AG04450 (cell line): Measurements from ENCODE around the gene HDAC7. TPM values are rescaled to one million over a fixed set of nuclear protein-coding genes. Genes with fewer than 3 reads are reported as not detected.
A peak's percentile ranks its signal among the peaks of the same experiment; 100 is the strongest.

Experiments
- CTCF ChIA-PET: fragments of 300-600, 350-600 bp; formaldehyde crosslinking; extraction: SDS; loops from one replicate; lab custom pipeline; 2022; ENCODE audit warnings: antibody characterized with exemption, inconsistent platforms; lab: Charles Lee
- POLR2A ChIA-PET: fragments of 350-600 bp; formaldehyde crosslinking; extraction: SDS; loops from one replicate; lab custom pipeline; 2021; ENCODE audit warnings: antibody characterized with exemption, inconsistent platforms; lab: Yijun Ruan, JAX
- DNase-seq: peaks from one replicate; pipeline ENCODE4 v3.0.0-alpha.2; 2011; ENCODE audit warnings: low read depth, low spot score
- H3K27ac ChIP-seq: one replicate; pipeline ENCODE4 v1.5.1; 2012; ENCODE audit warnings: low read depth, low read length, control low read depth
- H3K27me3 ChIP-seq: one replicate; pipeline ENCODE4 v1.6.0; 2012; ENCODE audit warnings: low read length; ENCODE audit not compliant: control insufficient read depth, insufficient read depth
- H3K4me3 ChIP-seq: 2 replicates; pipeline ENCODE4 v1.5.1; 2011; ENCODE audit warnings: mild to moderate bottlenecking, low read depth, low read length, control low read depth
- H3K9me3 ChIP-seq: 2 replicates; pipeline ENCODE4 v1.5.1; 2012; ENCODE audit warnings: low read length; ENCODE audit not compliant: control insufficient read depth, insufficient read depth
- CTCF ChIP-seq: IDR thresholded peaks from 2 replicates; pipeline ENCODE4 v1.5.1; 2011; ENCODE audit warnings: low read depth, low read length, control low read depth, inconsistent platforms
- polyA plus RNA-seq: library from polyadenylated mRNA; depleted of rRNA; stranded (reverse); fragments of >200 nt; gene quantifications from 2 replicates; pipeline ENCODE4 v1.2.3, GENCODE V29; 2011

The HDAC7 gene
- polyA plus RNA-seq, 1 experiment, result 17.1 TPM

- Histone ChIP-seq H3K27ac (no peak overlapping the region), H3K4me3 (no peak overlapping the region), H3K9me3 (no peaks in the 10 kb centered on the region), H3K27me3 (no peaks in the 10 kb centered on the region)
- no peak for TF ChIP-seq CTCF
- CTCF ChIA-PET, result interaction anchor here (0.7 to 12.2 kb wide), 15 partner anchors 9 to 186 kb away, joined by 3 to 152 read pairs (median 4); partner anchors contain the start of genes ENDOU, RPAP3 and TMEM106C
- DNase-seq, result no peak
- POLR2A ChIA-PET, result interaction anchor here (0.6 kb wide), 1 partner anchor 71 kb away, joined by 4 read pairs; no protein-coding TSS in a partner anchor
Observed at GRCh38 chr12:47777741-47778558, 41.8 kb downstream of the HDAC7 start.

- POLR2A ChIA-PET, result no interaction called here
- no peaks in the 10 kb centered on the region for H3K9me3 ChIP-seq
- DNase-seq, result no peak
- TF ChIP-seq CTCF, result no peak
- CTCF ChIA-PET, result interaction anchor here (0.5 to 12.2 kb wide), 13 partner anchors 8 to 841 kb away, joined by 3 to 152 read pairs (median 4); partner anchors contain the start of genes ENDOU and TMEM106C
- no peak overlapping the region for H3K4me3 ChIP-seq
- no peaks in the 10 kb centered on the region for H3K27me3 ChIP-seq
- H3K27ac ChIP-seq, result no peak overlapping the region
Observed at GRCh38 chr12:47777151-47777550, 42.6 kb downstream of the HDAC7 start.

- DNase-seq, result no peak
Observed at GRCh38 chr12:47776471-47777143, 43.1 kb downstream of the HDAC7 start.

GRCh38 chr12:47775100-47775911, 44.4 kb downstream of the HDAC7 start:
- no peak for DNase-seq
- no peak for TF ChIP-seq CTCF
- H3K9me3 ChIP-seq, result no peaks in the 10 kb centered on the region
- POLR2A ChIA-PET, result interaction anchor here (1.1 kb wide), 1 partner anchor 32 kb away, joined by 6 read pairs; no protein-coding TSS in a partner anchor
- no peak overlapping the region for H3K27ac ChIP-seq
- H3K4me3 ChIP-seq, result no peak overlapping the region
- CTCF ChIA-PET, result interaction anchor here (0.8 to 12.2 kb wide), 4 partner anchors 33 to 743 kb away, joined by 3 to 152 read pairs (median 90); no protein-coding TSS in a partner anchor
- H3K27me3 ChIP-seq, result no peaks in the 10 kb centered on the region

More at GRCh38 chr12:47776471-47777143, 43.1 kb downstream of the HDAC7 start:
- Histone ChIP-seq H3K27ac (peak overlapping the region; percentile 61), H3K9me3 (no peaks in the 10 kb centered on the region), H3K4me3 (no peak overlapping the region), H3K27me3 (no peaks in the 10 kb centered on the region)
- ChIA-PET CTCF (interaction anchor here (0.5 to 12.2 kb wide), 14 partner anchors 8 to 842 kb away, joined by 3 to 152 read pairs (median 4); partner anchors contain the start of genes ENDOU and TMEM106C), POLR2A (interaction anchor here (1.1 kb wide), 1 partner anchor 34 kb away, joined by 6 read pairs; no protein-coding TSS in a partner anchor)
- no peak for TF ChIP-seq CTCF
